SKM-1 (cell line): ENCODE data around the gene PCDHB2.
"Not testable (repeated sequence)": the region's sequence is repeated elsewhere in the genome, so short reads cannot be mapped to it uniquely, and the experiment has no call there.

Source experiments
- DNase-seq: peaks from one replicate; lab custom pipeline; 2025; ENCODE audit not compliant: unreplicated experiment; lab: John Stamatoyannopoulos, UW

PCDHB2 gene

DNA sequence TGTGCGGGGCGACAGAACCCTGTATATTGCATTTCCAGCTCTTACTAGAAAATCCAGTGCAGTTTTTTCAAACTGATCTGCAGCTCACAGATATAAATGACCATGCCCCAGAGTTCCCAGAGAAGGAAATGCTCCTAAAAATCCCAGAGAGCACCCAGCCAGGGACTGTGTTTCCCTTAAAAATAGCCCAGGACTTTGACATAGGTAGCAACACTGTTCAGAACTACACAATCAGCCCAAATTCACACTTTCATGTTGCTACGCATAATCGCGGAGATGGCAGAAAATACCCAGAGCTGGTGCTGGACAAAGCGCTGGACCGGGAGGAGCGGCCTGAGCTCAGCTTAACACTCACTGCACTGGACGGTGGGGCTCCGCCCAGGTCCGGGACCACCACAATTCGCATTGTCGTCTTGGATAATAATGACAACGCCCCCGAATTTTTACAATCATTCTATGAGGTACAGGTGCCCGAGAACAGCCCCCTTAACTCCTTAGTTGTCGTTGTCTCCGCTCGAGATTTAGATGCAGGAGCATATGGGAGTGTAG lies 41.4 kb downstream of the PCDHB2 start:
- DNase-seq: no peak

DNA sequence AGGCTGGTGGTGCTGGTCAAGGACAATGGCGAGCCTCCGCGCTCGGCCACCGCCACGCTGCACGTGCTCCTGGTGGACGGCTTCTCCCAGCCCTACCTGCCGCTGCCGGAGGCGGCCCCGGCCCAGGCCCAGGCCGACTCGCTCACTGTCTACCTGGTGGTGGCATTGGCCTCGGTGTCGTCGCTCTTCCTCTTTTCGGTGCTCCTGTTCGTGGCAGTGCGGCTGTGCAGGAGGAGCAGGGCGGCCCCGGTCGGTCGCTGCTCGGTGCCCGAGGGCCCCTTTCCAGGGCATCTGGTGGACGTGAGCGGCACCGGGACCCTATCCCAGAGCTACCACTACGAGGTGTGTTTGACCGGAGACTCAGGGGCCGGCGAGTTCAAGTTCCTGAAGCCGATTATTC lies 42.9 kb downstream of the PCDHB2 start:
- not testable (repeated sequence) for DNase-seq
